Activated T-helper 2 cell treated with anti-CD3 and anti-CD28 coated beads, Interferon-gamma antibody, Interleukin-2, Interleukin-4, amounts not matched to agents 10 μg/mL and 5 μg/mL and 100 μg/mL, durations not matched to agents 14 hours and 24 hours and 36 hours (primary cell): ENCODE results near the gene PRKCA. TPM values are rescaled to one million over a fixed set of nuclear protein-coding genes. Genes with fewer than 3 reads are reported as not detected.
"Not testable (repeated sequence)": the region's sequence is repeated elsewhere in the genome, so short reads cannot be mapped to it uniquely, and the experiment has no call there.

Source experiments
- DNase-seq: peaks from one replicate; pipeline ENCODE4 v3.0.0; 2021; ENCODE audit warnings: low spot score
- H3K27ac Mint-ChIP-seq: one replicate; pipeline ENCODE4 v1.8.0; 2021; ENCODE audit warnings: mixed read lengths
- H3K27me3 Mint-ChIP-seq: one replicate; pipeline ENCODE4 v1.8.0; 2021; ENCODE audit warnings: low read depth, mixed read lengths
- H3K36me3 Mint-ChIP-seq: one replicate; pipeline ENCODE4 v1.8.0; 2021; ENCODE audit warnings: low read depth, mixed read lengths
- H3K4me1 Mint-ChIP-seq: one replicate; pipeline ENCODE4 v1.8.0; 2021; ENCODE audit warnings: low read depth, mixed read lengths
- H3K4me3 Mint-ChIP-seq: one replicate; pipeline ENCODE4 v1.8.0; 2021; ENCODE audit warnings: low read depth, mild to moderate bottlenecking, moderate library complexity, mixed read lengths
- H3K9me3 Mint-ChIP-seq: one replicate; pipeline ENCODE4 v1.8.0; 2021; ENCODE audit warnings: mixed read lengths
- intact Hi-C: fragments of 100-400 bp; cut with micrococcal nuclease; formaldehyde crosslinking; loops from one replicate; pipeline ENCODE4 v1.15.1; 2023
- total RNA-seq: library from RNA; stranded (reverse); gene quantifications from 2 replicates; pipeline ENCODE4 v1.2.3, GENCODE V29; 2022

The PRKCA gene
- total RNA-seq, 1 donor from 2014 or later: 268 TPM

GRCh38 chr17:66480802-66481201 lies 178.4 kb downstream of the PRKCA start:
- no peak for DNase-seq
- H3K4me3 Mint-ChIP-seq: no peak overlapping the region
- H3K27me3 Mint-ChIP-seq: no peaks in the 10 kb centered on the region
- H3K36me3 Mint-ChIP-seq: peaks cover 55% of the 10 kb centered on the region
- H3K4me1 Mint-ChIP-seq: peaks cover 42% of the 10 kb centered on the region
- intact Hi-C loops: no loop called here
- H3K9me3 Mint-ChIP-seq: peaks cover 10% of the 10 kb centered on the region
- no peak overlapping the region for H3K27ac Mint-ChIP-seq

GRCh38 chr17:66481271-66481670 lies 178.9 kb downstream of the PRKCA start:
- DNase-seq: no peak
- H3K4me3 Mint-ChIP-seq: no peak overlapping the region
- H3K9me3 Mint-ChIP-seq: peaks cover 10% of the 10 kb centered on the region
- no peaks in the 10 kb centered on the region for H3K27me3 Mint-ChIP-seq
- peaks cover 53% of the 10 kb centered on the region for H3K36me3 Mint-ChIP-seq
- no peak overlapping the region for H3K27ac Mint-ChIP-seq
- peaks cover 42% of the 10 kb centered on the region for H3K4me1 Mint-ChIP-seq
- intact Hi-C loops: no loop called here

- no peak for DNase-seq
- Mint-ChIP-seq H3K27me3 (no peaks in the 10 kb centered on the region), H3K4me1 (peaks cover 55% of the 10 kb centered on the region), H3K4me3 (no peak overlapping the region), H3K9me3 (peaks cover 3% of the 10 kb centered on the region), H3K36me3 (peaks cover 51% of the 10 kb centered on the region), H3K27ac (no peak overlapping the region)
- intact Hi-C loops: no loop called here
These were observed 181.5 kb downstream of the PRKCA start for GRCh38 chr17:66483906-66484305.

- DNase-seq: no peak
- Mint-ChIP-seq H3K36me3 (peaks cover 37% of the 10 kb centered on the region), H3K4me1 (peaks cover 50% of the 10 kb centered on the region), H3K9me3 (no peaks in the 10 kb centered on the region), H3K27ac (no peak overlapping the region), H3K27me3 (no peaks in the 10 kb centered on the region), H3K4me3 (no peak overlapping the region)
- intact Hi-C loops: no loop called here
These were observed 183.0 kb downstream of the PRKCA start for GRCh38 chr17:66485309-66485947.

- H3K27ac Mint-ChIP-seq: no peak overlapping the region
- H3K4me1 Mint-ChIP-seq: peaks cover 53% of the 10 kb centered on the region
- H3K9me3 Mint-ChIP-seq: no peaks in the 10 kb centered on the region
- intact Hi-C loops: no loop called here
- peaks cover 37% of the 10 kb centered on the region for H3K36me3 Mint-ChIP-seq
- H3K27me3 Mint-ChIP-seq: no peaks in the 10 kb centered on the region
- DNase-seq: no peak
- H3K4me3 Mint-ChIP-seq: no peak overlapping the region
These were observed 184.7 kb downstream of the PRKCA start for GRCh38 chr17:66487121-66487520.

- Mint-ChIP-seq H3K4me1 (peaks cover 50% of the 10 kb centered on the region), H3K4me3 (no peak overlapping the region)
These were observed 185.6 kb downstream of the PRKCA start for GRCh38 chr17:66487981-66488468.

GRCh38 chr17:66488864-66489263 lies 186.5 kb downstream of the PRKCA start:
- no peaks in the 10 kb centered on the region for H3K27me3 Mint-ChIP-seq
- peaks cover 37% of the 10 kb centered on the region for H3K36me3 Mint-ChIP-seq
- intact Hi-C loops: no loop called here
- no peak overlapping the region for H3K4me3 Mint-ChIP-seq
- H3K9me3 Mint-ChIP-seq: no peaks in the 10 kb centered on the region
- DNase-seq: no peak
- peaks cover 56% of the 10 kb centered on the region for H3K4me1 Mint-ChIP-seq
- H3K27ac Mint-ChIP-seq: no peak overlapping the region

More at GRCh38 chr17:66487981-66488468, 185.6 kb downstream of the PRKCA start:
- Mint-ChIP-seq H3K36me3 (peaks cover 37% of the 10 kb centered on the region), H3K27ac (no peak overlapping the region), H3K27me3 (no peaks in the 10 kb centered on the region), H3K9me3 (no peaks in the 10 kb centered on the region)
- no peak for DNase-seq
- intact Hi-C loops: no loop called here

GRCh38 chr17:66489576-66489975 lies 187.2 kb downstream of the PRKCA start:
- H3K27ac Mint-ChIP-seq, DNase-seq, H3K27me3 Mint-ChIP-seq, H3K9me3 Mint-ChIP-seq, H3K4me3 Mint-ChIP-seq, intact Hi-C loops: not testable (repeated sequence)
- peaks cover 57% of the 10 kb centered on the region for H3K4me1 Mint-ChIP-seq
- H3K36me3 Mint-ChIP-seq: peaks cover 42% of the 10 kb centered on the region

- intact Hi-C loops: loop anchor here (2.0 to 10.0 kb wide), 2 partner anchors 28 to 54 kb away; no protein-coding TSS in a partner anchor
- Mint-ChIP-seq H3K27me3 (no peaks in the 10 kb centered on the region), H3K4me1 (peaks cover 51% of the 10 kb centered on the region), H3K9me3 (no peaks in the 10 kb centered on the region), H3K36me3 (peaks cover 43% of the 10 kb centered on the region), H3K27ac (peak overlapping the region; percentile 81), H3K4me3 (no peak overlapping the region)
- DNase-seq: no peak
These were observed 188.8 kb downstream of the PRKCA start for GRCh38 chr17:66491213-66491612.

GRCh38 chr17:66491665-66492064 lies 189.3 kb downstream of the PRKCA start:
- H3K9me3 Mint-ChIP-seq: no peaks in the 10 kb centered on the region
- DNase-seq: no peak
- intact Hi-C loops: loop anchor here (2.0 to 10.0 kb wide), 3 partner anchors 19 to 53 kb away; no protein-coding TSS in a partner anchor
- no peaks in the 10 kb centered on the region for H3K27me3 Mint-ChIP-seq
- H3K4me3 Mint-ChIP-seq: no peak overlapping the region
- peaks cover 48% of the 10 kb centered on the region for H3K4me1 Mint-ChIP-seq
- H3K36me3 Mint-ChIP-seq: peaks cover 42% of the 10 kb centered on the region
- H3K27ac Mint-ChIP-seq: peak overlapping the region; percentile 81

- Mint-ChIP-seq H3K4me3 (no peak overlapping the region), H3K9me3 (no peaks in the 10 kb centered on the region), H3K36me3 (peaks cover 43% of the 10 kb centered on the region), H3K27me3 (no peaks in the 10 kb centered on the region), H3K27ac (peak overlapping the region; percentile 50), H3K4me1 (peaks cover 46% of the 10 kb centered on the region)
- intact Hi-C loops: loop anchor here (2.0 to 10.0 kb wide), 2 partner anchors 19 to 53 kb away; no protein-coding TSS in a partner anchor
- no peak for DNase-seq
These were observed 189.7 kb downstream of the PRKCA start for GRCh38 chr17:66492080-66492479.

GRCh38 chr17:66492561-66493005 lies 190.2 kb downstream of the PRKCA start:
- DNase-seq: no peak
- H3K36me3 Mint-ChIP-seq: peaks cover 45% of the 10 kb centered on the region
- no peak overlapping the region for H3K27ac Mint-ChIP-seq
- H3K9me3 Mint-ChIP-seq: no peaks in the 10 kb centered on the region
- H3K4me3 Mint-ChIP-seq: no peak overlapping the region
- H3K4me1 Mint-ChIP-seq: peaks cover 41% of the 10 kb centered on the region
- H3K27me3 Mint-ChIP-seq: no peaks in the 10 kb centered on the region
- intact Hi-C loops: loop anchor here (2.0 to 10.0 kb wide), 2 partner anchors 18 to 52 kb away; no protein-coding TSS in a partner anchor

- Mint-ChIP-seq H3K4me3 (no peak overlapping the region), H3K9me3 (no peaks in the 10 kb centered on the region), H3K27me3 (no peaks in the 10 kb centered on the region), H3K36me3 (peaks cover 50% of the 10 kb centered on the region), H3K27ac (peak overlapping the region; percentile 67), H3K4me1 (peaks cover 37% of the 10 kb centered on the region)
- intact Hi-C loops: loop anchor here (2.0 to 10.0 kb wide), 2 partner anchors 17 to 51 kb away; no protein-coding TSS in a partner anchor
- DNase-seq: no peak
These were observed 191.0 kb downstream of the PRKCA start for GRCh38 chr17:66493283-66494019.
